SH-SY5Y (cell line): ENCODE measurements around the gene TBC1D19.

Source experiments
- GATA2 ChIP-seq: IDR thresholded peaks from 2 replicates; pipeline ENCODE4 v1.6.1; 2011; ENCODE audit warnings: mild to moderate bottlenecking, low read depth, low read length
- GATA3 ChIP-seq: IDR thresholded peaks from 2 replicates; pipeline ENCODE4 v1.6.1; 2011; ENCODE audit warnings: low read depth, mild to moderate bottlenecking, low read length, moderate library complexity

DNA sequence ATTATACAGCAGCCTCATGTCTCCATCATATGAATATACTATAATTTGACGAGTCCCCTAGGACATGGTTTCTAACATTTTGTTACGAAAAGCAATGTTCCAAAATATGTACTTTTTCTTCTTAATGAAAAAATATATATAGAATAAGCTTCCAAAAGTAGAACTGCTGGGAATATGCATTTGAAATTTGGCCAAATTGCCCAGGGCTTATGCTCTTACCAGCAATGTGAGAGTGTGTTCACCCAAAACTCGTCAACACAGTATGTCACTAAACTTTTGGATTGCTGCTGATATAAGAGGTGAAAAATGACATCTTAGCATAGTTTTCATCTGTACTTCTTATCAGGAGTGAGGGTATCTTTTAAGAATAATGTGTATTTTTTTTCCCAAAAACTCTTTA lies 212.2 kb downstream of the TBC1D19 start:
- no peak for TF ChIP-seq GATA3
- no peak for TF ChIP-seq GATA2
